Small intestine (tissue), 7 donors: ENCODE data around the gene STK33. TPM values are rescaled to one million over a fixed set of nuclear protein-coding genes. Genes with fewer than 3 reads are reported as not detected.

Experiments
- DNase-seq, 2 donors: peaks; one replicate each; pipeline versions ENCODE4 v3.0.0 to v3.0.0-alpha.2; 2013
- FAIRE-seq: peaks from 2 replicates; lab custom pipeline; 2012; peaks lifted over from hg19 to GRCh38; lab: Jason Lieb, UNC
- H3K27ac ChIP-seq, 3 donors: one replicate each; pipeline ENCODE4 v1.5.1; 2013; ENCODE audit warnings: low read length in 2 of 3, mild to moderate bottlenecking in 2 of 3, control low read depth in 1 of 3, inconsistent platforms in 1 of 3, low read depth in 1 of 3, moderate library complexity in 1 of 3
- H3K27me3 ChIP-seq, 3 donors: one replicate each; pipeline ENCODE4 v1.6.1; 2013; ENCODE audit warnings: low read length in 3 of 3, inconsistent platforms in 1 of 3; ENCODE audit not compliant: control insufficient read depth in 3 of 3, insufficient read depth in 3 of 3
- H3K36me3 ChIP-seq, 3 donors: one replicate each; pipeline ENCODE4 v1.6.1; 2013; ENCODE audit warnings: low read length in 3 of 3, inconsistent platforms in 1 of 3, low read depth in 1 of 3, mild to moderate bottlenecking in 1 of 3, moderate library complexity in 1 of 3; ENCODE audit not compliant: control insufficient read depth in 3 of 3, insufficient read depth in 2 of 3
- H3K4me1 ChIP-seq, 3 donors: one replicate each; pipeline ENCODE4 v1.6.1; 2013; ENCODE audit warnings: low read length in 2 of 3, inconsistent platforms in 1 of 3, low read depth in 1 of 3, mild to moderate bottlenecking in 1 of 3, moderate library complexity in 1 of 3; ENCODE audit not compliant: control insufficient read depth in 3 of 3, insufficient read depth in 2 of 3
- H3K4me3 ChIP-seq, 3 donors: one replicate each; pipeline ENCODE4 v1.5.1; 2013; ENCODE audit warnings: low read length in 3 of 3, control low read depth in 1 of 3, inconsistent platforms in 1 of 3, low read depth in 1 of 3, mild to moderate bottlenecking in 1 of 3, moderate library complexity in 1 of 3
- H3K9me3 ChIP-seq, 2 donors: one replicate each; pipeline ENCODE4 v1.6.1; 2013; ENCODE audit warnings: low read depth in 1 of 2, low read length in 1 of 2; ENCODE audit not compliant: control insufficient read depth in 2 of 2, insufficient read depth in 1 of 2
- WGBS, 3 donors: extraction: QIAGEN DNeasy Blood & Tissue Kit; methylation state at CpG; one replicate each; pipeline ENCODE4 v1.1.7; 2013; 5-methylcytosine and 5-hydroxymethylcytosine counted together
- polyA plus RNA-seq, 4 donors: library from polyadenylated mRNA; stranded (reverse) in 3 of 4; unstranded in 1 of 4; fragments of 200-250 nt in 3 of 4; fragments of 120-200 nt in 1 of 4; gene quantifications; one replicate each; pipeline versions ENCODE4 v1.2.1 to v1.2.3, GENCODE V29; 2013
- donor health status: healthy with polysubstance abuse.
- donor health status: control.
- donor health status: control.
- donor health status: Bipolar disorder and iron deficiency.
- donor health status: healthy.

The STK33 gene
- polyA plus RNA-seq, 4 donors = 0.89 to 5.3 (median 2.5) TPM

- H3K27ac ChIP-seq = no peak overlapping the region
- H3K4me1 ChIP-seq = no peaks in the 10 kb centered on the region
- H3K36me3 ChIP-seq = no peaks in the 10 kb centered on the region
- no peaks in the 10 kb centered on the region for H3K27me3 ChIP-seq
- FAIRE-seq (no peak), DNase-seq (no peak)
- H3K9me3 ChIP-seq = no peaks in the 10 kb centered on the region
- H3K4me3 ChIP-seq = no peak overlapping the region
- WGBS, 3 donors = 79 to 89% (median 85%) methylated on average over 1 of the region's 1 CpG
Observed at GRCh38 chr11:8415195-8415594, 178.8 kb downstream of the STK33 start.

GRCh38 chr11:8408151-8408941 is 185.7 kb downstream of the STK33 start:
- H3K4me3 ChIP-seq = no peak overlapping the region
- FAIRE-seq (no peak), DNase-seq (no peak)
- H3K36me3 ChIP-seq = no peaks in the 10 kb centered on the region
- H3K4me1 ChIP-seq = no peaks in the 10 kb centered on the region
- H3K27ac ChIP-seq = no peak overlapping the region
- H3K27me3 ChIP-seq = no peaks in the 10 kb centered on the region
- WGBS, 3 donors = 68 to 80% (median 73%) methylated on average over 3 of the region's 3 CpGs
- no peaks in the 10 kb centered on the region for H3K9me3 ChIP-seq

- 36 to 73% (median 57%) methylated on average over 1 of the region's 1 CpG for WGBS, 3 donors
- no peaks in the 10 kb centered on the region for H3K9me3 ChIP-seq
- H3K27ac ChIP-seq = no peak overlapping the region
- no peaks in the 10 kb centered on the region for H3K27me3 ChIP-seq
- FAIRE-seq (no peak), DNase-seq (no peak)
- no peaks in the 10 kb centered on the region for H3K4me1 ChIP-seq
- H3K4me3 ChIP-seq = no peak overlapping the region
- H3K36me3 ChIP-seq = no peaks in the 10 kb centered on the region
Observed at GRCh38 chr11:8403310-8403709, 190.7 kb downstream of the STK33 start.

- WGBS, 3 donors = 87 to 96% (median 95%) methylated on average over 3 of the region's 3 CpGs
- H3K36me3 ChIP-seq = no peaks in the 10 kb centered on the region
- FAIRE-seq (no peak), DNase-seq (no peak)
- no peaks in the 10 kb centered on the region for H3K4me1 ChIP-seq
- H3K4me3 ChIP-seq = no peak overlapping the region
- H3K27me3 ChIP-seq = no peaks in the 10 kb centered on the region
- peaks cover 0 to 4% of the 10 kb centered on the region in 2 donors for H3K9me3 ChIP-seq
- H3K27ac ChIP-seq = no peak overlapping the region
Observed at GRCh38 chr11:8392886-8393285, 201.1 kb downstream of the STK33 start.

- Histone ChIP-seq H3K27me3 (no peaks in the 10 kb centered on the region), H3K27ac (no peak overlapping the region), H3K36me3 (no peaks in the 10 kb centered on the region), H3K4me1 (no peaks in the 10 kb centered on the region), H3K9me3 (peaks cover 0 to 4% of the 10 kb centered on the region in 2 donors), H3K4me3 (no peak overlapping the region)
- no peak for DNase-seq
- FAIRE-seq = no peak
- 91 to 93% (median 93%) methylated on average over 4 of the region's 4 CpGs for WGBS, 3 donors
Observed at GRCh38 chr11:8392166-8392565, 201.9 kb downstream of the STK33 start.

- Histone ChIP-seq H3K9me3 (peaks cover 0 to 2% of the 10 kb centered on the region in 2 donors), H3K27ac (no peak overlapping the region), H3K4me1 (no peaks in the 10 kb centered on the region), H3K27me3 (no peaks in the 10 kb centered on the region), H3K4me3 (no peak overlapping the region), H3K36me3 (no peaks in the 10 kb centered on the region)
- FAIRE-seq (no peak), DNase-seq (no peak)
- 90 to 95% (median 91%) methylated on average over 9 of the region's 9 CpGs for WGBS, 3 donors
Observed at GRCh38 chr11:8390851-8391612, 203.0 kb downstream of the STK33 start.

GRCh38 chr11:8389029-8389996 is 204.7 kb downstream of the STK33 start:
- WGBS, 3 donors = 63 to 78% (median 76%) methylated on average over 11 of the region's 11 CpGs
- Histone ChIP-seq H3K9me3 (no peaks in the 10 kb centered on the region), H3K36me3 (no peaks in the 10 kb centered on the region), H3K27ac (no peak overlapping the region), H3K27me3 (no peaks in the 10 kb centered on the region), H3K4me1 (no peaks in the 10 kb centered on the region), H3K4me3 (no peak overlapping the region)
- DNase-seq (no peak), FAIRE-seq (no peak)

- Histone ChIP-seq H3K36me3 (no peaks in the 10 kb centered on the region), H3K4me1 (no peaks in the 10 kb centered on the region), H3K27ac (no peak overlapping the region), H3K4me3 (no peak overlapping the region), H3K27me3 (no peaks in the 10 kb centered on the region), H3K9me3 (no peaks in the 10 kb centered on the region)
- FAIRE-seq (no peak), DNase-seq (no peak)
- WGBS, 3 donors = 89 to 99% (median 93%) methylated on average over 5 of the region's 5 CpGs
Observed at GRCh38 chr11:8387693-8388092, 206.3 kb downstream of the STK33 start.
